Naive thymus-derived CD4-positive, alpha-beta T cell (primary cell): ENCODE measurements around the gene TNFSF15. TPM values are rescaled to one million over a fixed set of nuclear protein-coding genes. Genes with fewer than 3 reads are reported as not detected.

Experiments
- ATAC-seq: fragments of 150-1000 bp; cut with Tn5 transposase; 2 replicates; pipeline ENCODE4 v1.10.0; 2021; ENCODE audit warnings: mild to moderate bottlenecking, moderate library complexity
- CTCF ChIA-PET: fragments of 350-600 bp; sonication (Branson Sonifier 250); formaldehyde crosslinking; loops from one replicate; lab custom pipeline; 2021; ENCODE audit warnings: antibody characterized with exemption; lab: Charles Lee
- POLR2A ChIA-PET: fragments of 350-600 bp; sonication (Branson Sonifier 250); formaldehyde crosslinking; loops from one replicate; lab custom pipeline; 2021; ENCODE audit warnings: antibody characterized with exemption, inconsistent platforms; lab: Charles Lee
- DNase-seq, 9 donors: peaks; one replicate each; pipeline versions ENCODE4 v3.0.0 to v3.0.0-alpha.2; 2020 to 2022; ENCODE audit warnings: mixed read lengths in 1 of 9
- H3K27ac ChIP-seq: one replicate; pipeline ENCODE4 v1.7.0; 2013; ENCODE audit warnings: mild to moderate bottlenecking, low read depth, low read length, moderate library complexity
- H3K27me3 ChIP-seq, 2 donors: one replicate each; pipeline ENCODE4 v1.7.0; 2013; ENCODE audit warnings: low read length in 2 of 2, mild to moderate bottlenecking in 2 of 2, moderate library complexity in 2 of 2; ENCODE audit not compliant: control insufficient read depth in 2 of 2, insufficient read depth in 2 of 2
- H3K36me3 ChIP-seq, 3 experiments: 1 replicate in 2 of 3; 2 replicates in 1 of 3; pipeline ENCODE4 v1.7.0; 2013; ENCODE audit warnings: low read length in 3 of 3, mild to moderate bottlenecking in 3 of 3, moderate library complexity in 1 of 3; ENCODE audit not compliant: insufficient read depth in 3 of 3, control insufficient read depth in 2 of 3
- H3K4me1 ChIP-seq, 2 donors: one replicate each; pipeline ENCODE4 v1.7.0; 2013; ENCODE audit warnings: low read length in 2 of 2, mild to moderate bottlenecking in 2 of 2, moderate library complexity in 1 of 2; ENCODE audit not compliant: control insufficient read depth in 2 of 2, insufficient read depth in 2 of 2
- H3K4me3 ChIP-seq: 2 replicates; pipeline ENCODE4 v1.7.0; 2013; ENCODE audit warnings: mild to moderate bottlenecking, low read length
- H3K9me3 ChIP-seq, 3 experiments: 1 replicate in 2 of 3; 2 replicates in 1 of 3; pipeline ENCODE4 v1.7.0; 2013; ENCODE audit warnings: low read length in 3 of 3; ENCODE audit not compliant: control insufficient read depth in 2 of 3
- H3K27ac Mint-ChIP-seq, 9 donors: one replicate each; pipeline ENCODE4 v1.8.0; 2020 to 2022; ENCODE audit warnings: mixed read lengths in 9 of 9, mild to moderate bottlenecking in 8 of 9, moderate library complexity in 5 of 9, inconsistent platforms in 2 of 9
- H3K27me3 Mint-ChIP-seq, 5 donors: one replicate each; pipeline ENCODE4 v1.8.0; 2021 to 2022; ENCODE audit warnings: mixed read lengths in 5 of 5, mild to moderate bottlenecking in 1 of 5
- H3K36me3 Mint-ChIP-seq, 5 donors: one replicate each; pipeline ENCODE4 v1.8.0; 2020 to 2022; ENCODE audit warnings: mixed read lengths in 5 of 5, mild to moderate bottlenecking in 3 of 5, inconsistent platforms in 1 of 5
- H3K4me1 Mint-ChIP-seq, 7 donors: one replicate each; pipeline ENCODE4 v1.8.0; 2020 to 2022; ENCODE audit warnings: mixed read lengths in 7 of 7, mild to moderate bottlenecking in 3 of 7, inconsistent platforms in 1 of 7
- H3K4me3 Mint-ChIP-seq, 10 donors: one replicate each; pipeline ENCODE4 v1.8.0; 2020 to 2022; ENCODE audit warnings: mild to moderate bottlenecking in 10 of 10, mixed read lengths in 10 of 10, moderate library complexity in 6 of 10, inconsistent platforms in 2 of 10
- H3K9me3 Mint-ChIP-seq, 11 donors: one replicate each; pipeline ENCODE4 v1.8.0; 2020 to 2022; ENCODE audit warnings: mixed read lengths in 11 of 11, mild to moderate bottlenecking in 4 of 11, inconsistent platforms in 1 of 11, moderate library complexity in 1 of 11
- intact Hi-C, 2 donors: fragments of 100-400 bp; cut with micrococcal nuclease; formaldehyde crosslinking; loops; one replicate each; pipeline ENCODE4 v1.15.1; 2023
- polyA plus RNA-seq, 2 donors: library from polyadenylated mRNA; unstranded; fragments of 300-500 nt; fragmentation: Illumina TruSeq; gene quantifications; one replicate each; pipeline ENCODE4 v1.2.3, GENCODE V29; 2021
- total RNA-seq, 6 experiments: library from RNA in 5 of 6; stranded (reverse) in 5 of 6; gene quantifications; 1 replicate in 5 of 6; 2 replicates in 1 of 6; pipeline ENCODE4 v1.2.3 and lab custom pipeline; 2021 to 2026

Gene TNFSF15
- total and polyA plus RNA-seq, 7 experiments from 2014 or later, result 0.44 to 3.8 TPM; not detected in 5

DNA sequence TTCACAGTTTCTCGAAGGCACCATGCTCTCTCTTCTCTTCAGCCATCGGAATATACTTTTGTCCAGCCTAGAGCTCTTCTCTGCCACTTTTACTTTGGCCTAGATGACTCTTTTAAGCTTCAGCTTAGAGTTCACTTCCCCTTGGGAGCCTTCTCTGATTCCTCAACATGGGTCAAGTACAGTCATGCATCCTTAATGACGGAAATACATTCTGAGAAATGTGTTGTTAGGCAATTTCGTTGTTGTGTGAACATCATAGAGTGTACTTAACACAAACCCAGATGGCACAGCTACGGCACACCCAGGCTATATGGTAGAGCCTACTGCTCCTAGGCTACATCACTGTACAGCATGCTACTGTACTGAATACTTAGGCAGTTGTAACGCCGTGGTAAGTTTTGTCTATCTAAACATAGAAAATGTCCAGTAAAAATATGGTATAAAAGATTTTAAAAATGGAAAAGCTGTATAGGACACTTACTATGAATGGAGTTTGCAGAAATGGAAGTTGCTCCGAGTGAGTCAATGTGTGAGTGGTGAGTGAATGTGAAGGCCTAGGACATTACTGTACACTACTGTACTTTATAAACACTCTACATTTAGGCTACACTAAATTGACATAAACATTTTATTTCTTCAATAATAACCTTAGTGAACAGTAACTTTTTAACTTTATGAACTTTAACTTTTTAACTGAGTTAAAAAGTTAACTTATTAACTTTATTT lies 15.1 kb upstream of the TNFSF15 start:
- H3K4me1 ChIP-seq, result no peaks in the 10 kb centered on the region
- ChIA-PET CTCF (interaction anchor here (0.7 kb wide), 1 partner anchor 97 kb away, joined by 3 read pairs; no protein-coding TSS in a partner anchor), POLR2A (interaction anchor here (0.7 kb wide), 1 partner anchor 66 kb away, joined by 3 read pairs; no protein-coding TSS in a partner anchor)
- Mint-ChIP-seq H3K36me3 (peaks cover 0 to 11% (median 0%) of the 10 kb centered on the region in 5 donors), H3K4me3 (no peak overlapping the region), H3K27ac (peak overlapping the region in 1 of 9 donors; percentile 47), H3K9me3 (peaks cover 0 to 7% (median 0%) of the 10 kb centered on the region in 11 donors), H3K4me1 (peaks cover 6 to 24% (median 9%) of the 10 kb centered on the region in 7 donors), H3K27me3 (no peaks in the 10 kb centered on the region)
- no peaks in the 10 kb centered on the region for H3K27me3 ChIP-seq
- intact Hi-C loops, result no loop called here
- DNase-seq (no peak), ATAC-seq (peak; percentile 22)
- no peaks in the 10 kb centered on the region for H3K36me3 ChIP-seq
- no peak overlapping the region for H3K27ac ChIP-seq
- no peak overlapping the region for H3K4me3 ChIP-seq
- H3K9me3 ChIP-seq, result no peaks in the 10 kb centered on the region

DNA sequence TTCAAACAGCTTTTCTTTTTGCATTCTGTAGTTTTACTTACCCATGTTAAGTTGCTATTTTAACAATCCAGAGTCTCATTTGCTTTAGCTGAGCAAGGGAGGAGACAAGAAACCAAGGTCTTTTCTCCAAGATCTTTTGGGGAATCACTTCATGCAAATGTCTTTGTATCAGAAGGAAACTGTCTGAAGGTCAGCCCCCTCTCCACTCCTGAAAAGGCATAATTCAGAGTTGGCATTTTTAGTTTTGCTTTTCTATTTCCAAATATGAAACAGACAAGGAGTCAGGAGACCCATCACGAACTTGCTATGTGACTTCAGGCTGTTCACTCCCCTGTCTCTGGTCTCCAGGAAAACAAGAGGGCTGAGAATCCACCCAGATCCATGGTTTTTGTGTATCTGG lies 12.3 kb upstream of the TNFSF15 start:
- Histone ChIP-seq H3K4me1 (no peaks in the 10 kb centered on the region), H3K36me3 (no peaks in the 10 kb centered on the region), H3K9me3 (no peaks in the 10 kb centered on the region), H3K4me3 (no peak overlapping the region), H3K27me3 (no peaks in the 10 kb centered on the region), H3K27ac (no peak overlapping the region)
- Mint-ChIP-seq H3K4me1 (peaks cover 6 to 16% (median 9%) of the 10 kb centered on the region in 7 donors), H3K4me3 (no peak overlapping the region), H3K9me3 (peaks cover 0 to 16% (median 3%) of the 10 kb centered on the region in 11 donors), H3K27ac (no peak overlapping the region), H3K36me3 (peaks cover 4 to 22% (median 4%) of the 10 kb centered on the region in 5 donors), H3K27me3 (no peaks in the 10 kb centered on the region)
- intact Hi-C loops, result no loop called here
- DNase-seq (no peak), ATAC-seq (no peak)
- ChIA-PET CTCF (no interaction called here), POLR2A (no interaction called here)

DNA sequence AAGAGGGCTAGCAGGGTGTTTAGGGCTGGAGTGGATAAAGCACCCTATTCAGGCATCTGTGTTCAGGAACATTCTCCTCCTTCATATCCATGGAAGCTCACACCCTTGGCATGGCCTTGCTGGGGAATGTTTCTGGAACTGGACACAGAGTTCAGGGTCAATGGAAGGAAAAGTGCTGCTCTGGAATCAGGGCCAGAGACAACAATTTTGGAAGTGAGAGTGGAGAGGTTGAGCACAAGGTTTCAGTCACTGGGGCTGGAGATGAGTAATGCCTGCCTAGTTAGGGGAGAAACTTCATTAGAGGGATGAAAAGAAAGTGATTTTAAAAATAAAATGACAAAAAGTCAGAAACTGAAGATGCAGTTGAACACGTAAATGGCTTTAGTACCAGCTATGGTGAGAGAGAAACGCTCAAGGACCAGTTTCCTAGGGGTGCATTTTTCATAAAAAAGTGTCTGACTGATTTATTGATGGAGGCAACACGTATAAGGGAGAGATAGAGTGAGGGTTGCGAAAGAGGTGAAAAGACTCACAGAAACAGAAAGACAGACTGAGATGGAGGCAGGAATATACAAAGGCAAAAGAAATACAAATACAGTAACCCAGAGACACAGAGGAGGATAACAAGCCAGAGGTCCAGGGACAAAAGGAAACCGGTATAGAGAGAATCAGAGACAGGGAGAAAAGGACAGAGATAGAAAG lies 8.0 kb upstream of the TNFSF15 start:
- Mint-ChIP-seq H3K4me1 (peaks cover 0 to 7% (median 0%) of the 10 kb centered on the region in 7 donors), H3K9me3 (peaks cover 0 to 11% (median 3%) of the 10 kb centered on the region in 11 donors), H3K36me3 (peaks cover 4 to 16% (median 4%) of the 10 kb centered on the region in 5 donors), H3K27ac (peak overlapping the region in 1 of 9 donors; percentile 2), H3K4me3 (no peak overlapping the region), H3K27me3 (peaks cover 0 to 15% (median 0%) of the 10 kb centered on the region in 5 donors)
- ATAC-seq (no peak), DNase-seq (no peak)
- no peaks in the 10 kb centered on the region for H3K4me1 ChIP-seq
- CTCF ChIA-PET, result interaction anchor here (1.0 kb wide), 1 partner anchor 243 kb away, joined by 5 read pairs; no protein-coding TSS in a partner anchor
- no peaks in the 10 kb centered on the region for H3K36me3 ChIP-seq
- no peak overlapping the region for H3K27ac ChIP-seq
- no peaks in the 10 kb centered on the region for H3K27me3 ChIP-seq
- intact Hi-C loops, result no loop called here
- no peak overlapping the region for H3K4me3 ChIP-seq
- POLR2A ChIA-PET, result interaction anchor here (0.7 to 1.0 kb wide), 2 partner anchors 9 to 71 kb away, joined by 3 to 4 read pairs; no protein-coding TSS in a partner anchor
- H3K9me3 ChIP-seq, result no peaks in the 10 kb centered on the region

DNA sequence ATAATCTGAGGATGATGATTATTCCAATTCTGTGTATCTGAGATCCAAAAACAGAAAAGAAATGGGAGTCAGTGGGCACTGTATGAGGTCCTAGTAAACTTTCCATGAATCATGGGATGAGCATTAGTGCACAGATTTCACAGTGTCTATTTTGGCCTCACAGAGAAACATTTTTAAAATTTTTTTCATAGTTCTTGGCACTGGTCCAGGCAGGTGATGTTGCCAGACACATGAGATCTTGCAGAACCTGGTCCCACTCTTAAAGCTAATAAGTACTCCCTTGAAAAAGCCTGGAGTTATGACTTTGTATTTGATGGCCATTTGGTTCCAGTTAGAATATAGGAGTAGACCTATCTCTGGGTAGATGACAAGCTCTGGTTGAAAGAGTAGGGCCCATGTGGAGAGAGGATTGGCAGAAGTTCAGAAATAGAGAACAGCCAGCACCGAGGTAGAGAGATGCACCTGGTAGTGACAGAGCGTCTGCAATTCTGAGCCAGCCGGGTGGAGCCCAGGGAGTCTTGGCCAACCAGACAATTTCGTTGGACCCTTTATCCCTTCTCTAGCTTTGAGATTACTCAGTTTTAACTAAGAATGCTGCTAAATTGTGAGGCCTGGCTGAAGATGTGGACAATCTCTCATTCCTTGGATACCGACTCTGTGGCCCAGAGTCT lies 6.3 kb upstream of the TNFSF15 start:
- ATAC-seq, result no peak
- CTCF ChIA-PET, result interaction anchor here (0.6 kb wide), 1 partner anchor 85 kb away, joined by 4 read pairs; no protein-coding TSS in a partner anchor

DNA sequence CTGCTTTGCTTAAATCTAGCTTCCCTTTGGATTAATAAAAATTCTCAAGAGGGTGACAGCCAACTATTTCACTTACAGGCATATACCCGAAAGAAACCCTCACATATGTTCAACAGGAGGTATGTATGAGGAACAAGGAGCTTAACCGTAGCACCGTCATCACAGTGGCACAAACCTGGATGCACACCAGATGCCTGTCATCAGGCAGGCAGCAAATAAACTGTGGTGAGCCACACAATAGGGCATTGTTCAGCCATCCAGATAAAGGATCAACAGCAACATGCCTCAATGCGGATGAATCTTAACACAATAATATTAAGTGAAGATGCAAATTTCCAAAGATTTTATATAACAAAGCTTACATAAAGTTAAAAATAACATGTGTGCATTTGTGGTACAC lies 5.5 kb upstream of the TNFSF15 start:
- H3K9me3 Mint-ChIP-seq, result peaks cover 0 to 12% (median 3%) of the 10 kb centered on the region in 11 donors
- POLR2A ChIA-PET, result no interaction called here
- Histone ChIP-seq H3K4me3 (no peak overlapping the region), H3K27me3 (no peaks in the 10 kb centered on the region), H3K4me1 (peaks cover 8% of the 10 kb centered on the region in 2 donors), H3K27ac (no peak overlapping the region), H3K36me3 (no peaks in the 10 kb centered on the region), H3K9me3 (no peaks in the 10 kb centered on the region)
- no peak for DNase-seq
- H3K4me1 Mint-ChIP-seq, result peaks cover 12 to 19% (median 16%) of the 10 kb centered on the region in 7 donors
- peaks cover 4 to 22% (median 4%) of the 10 kb centered on the region in 5 donors for H3K36me3 Mint-ChIP-seq
- CTCF ChIA-PET, result interaction anchor here (0.6 kb wide), 1 partner anchor 67 kb away, joined by 3 read pairs; no protein-coding TSS in a partner anchor
- peaks cover 0 to 27% (median 0%) of the 10 kb centered on the region in 5 donors for H3K27me3 Mint-ChIP-seq
- H3K4me3 Mint-ChIP-seq, result no peak overlapping the region
- intact Hi-C loops, result no loop called here
- H3K27ac Mint-ChIP-seq, result no peak overlapping the region
- no peak for ATAC-seq

More for the DNA sequence above, 6.3 kb upstream of the TNFSF15 start:
- POLR2A ChIA-PET, result interaction anchor here (1.1 kb wide), 1 partner anchor 14 kb away, joined by 3 read pairs; no protein-coding TSS in a partner anchor
- peaks cover 6 to 11% (median 8%) of the 10 kb centered on the region in 7 donors for H3K4me1 Mint-ChIP-seq
- no peak overlapping the region for H3K27ac ChIP-seq
- H3K27me3 ChIP-seq, result no peaks in the 10 kb centered on the region
- H3K9me3 ChIP-seq, result no peaks in the 10 kb centered on the region
- no peak overlapping the region for H3K4me3 ChIP-seq
- intact Hi-C loops, result no loop called here
- peaks cover 4 to 22% (median 4%) of the 10 kb centered on the region in 5 donors for H3K36me3 Mint-ChIP-seq
- DNase-seq, result no peak
- H3K4me3 Mint-ChIP-seq, result no peak overlapping the region
- peaks cover 0 to 2% of the 10 kb centered on the region in 2 donors for H3K4me1 ChIP-seq
- H3K27ac Mint-ChIP-seq, result no peak overlapping the region
- peaks cover 0 to 24% (median 0%) of the 10 kb centered on the region in 5 donors for H3K27me3 Mint-ChIP-seq
- H3K36me3 ChIP-seq, result no peaks in the 10 kb centered on the region
- peaks cover 0 to 12% (median 3%) of the 10 kb centered on the region in 11 donors for H3K9me3 Mint-ChIP-seq

DNA sequence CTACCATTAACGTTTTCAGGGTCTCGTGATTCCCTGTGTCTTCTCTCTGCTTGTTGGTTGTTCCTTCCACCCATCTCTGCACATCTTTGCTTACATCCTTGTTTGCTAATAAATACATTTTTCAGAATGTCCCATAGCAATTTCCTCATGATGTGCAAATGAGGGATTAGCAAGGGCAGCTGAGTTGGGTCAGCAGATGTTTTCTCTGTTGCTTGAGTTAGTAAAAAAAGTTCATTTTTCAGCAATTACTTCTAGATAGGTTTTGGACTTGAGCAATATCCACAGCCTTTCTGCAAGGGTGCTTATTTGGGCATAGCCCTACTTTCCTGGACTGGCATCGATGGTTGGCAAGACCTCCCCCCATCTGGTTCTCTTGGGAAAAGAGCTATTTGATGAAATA lies 4.8 kb upstream of the TNFSF15 start:
- Mint-ChIP-seq H3K4me3 (no peak overlapping the region), H3K9me3 (peaks cover 0 to 12% (median 3%) of the 10 kb centered on the region in 11 donors), H3K36me3 (peaks cover 4 to 20% (median 4%) of the 10 kb centered on the region in 5 donors), H3K27ac (no peak overlapping the region), H3K4me1 (peaks cover 19 to 26% (median 23%) of the 10 kb centered on the region in 7 donors), H3K27me3 (peaks cover 0 to 27% (median 0%) of the 10 kb centered on the region in 5 donors)
- intact Hi-C loops, result no loop called here
- ATAC-seq (no peak), DNase-seq (no peak)
- no peaks in the 10 kb centered on the region for H3K9me3 ChIP-seq
- CTCF ChIA-PET, result no interaction called here
- no peak overlapping the region for H3K27ac ChIP-seq
- H3K4me3 ChIP-seq, result no peak overlapping the region
- H3K4me1 ChIP-seq, result peaks cover 11 to 15% of the 10 kb centered on the region in 2 donors
- POLR2A ChIA-PET, result no interaction called here
- no peaks in the 10 kb centered on the region for H3K27me3 ChIP-seq
- no peaks in the 10 kb centered on the region for H3K36me3 ChIP-seq
